NT2/D1 (cell line): Measurements from ENCODE around the gene CHRM1.
A peak's percentile ranks its signal among the peaks of the same experiment; 100 is the strongest.

Experiments
- DNase-seq: peaks from one replicate; pipeline ENCODE4 v3.0.0-alpha.2; 2011; ENCODE audit warnings: low read depth, low spot score
- H3K27me3 ChIP-seq: 2 replicates; pipeline ENCODE4 v1.6.0; 2011; ENCODE audit warnings: mild to moderate bottlenecking; ENCODE audit not compliant: insufficient read length, insufficient read depth
- H3K36me3 ChIP-seq: 2 replicates; pipeline ENCODE4 v1.6.1; 2011; ENCODE audit warnings: mild to moderate bottlenecking, low read length, mixed read lengths; ENCODE audit not compliant: insufficient read depth, insufficient read length
- H3K4me1 ChIP-seq: 2 replicates; pipeline ENCODE4 v1.5.1; 2011; ENCODE audit not compliant: insufficient read depth, insufficient read length
- H3K4me3 ChIP-seq: 2 replicates; pipeline ENCODE4 v1.5.1; 2011; ENCODE audit warnings: low read depth; ENCODE audit not compliant: insufficient read length
- H3K9ac ChIP-seq: 2 replicates; pipeline ENCODE4 v1.6.0; 2011; ENCODE audit warnings: low read depth; ENCODE audit not compliant: insufficient read length
- H3K9me3 ChIP-seq: 2 replicates; pipeline ENCODE4 v1.5.1; 2011; ENCODE audit warnings: mild to moderate bottlenecking, low read length; ENCODE audit not compliant: insufficient read depth
- SUZ12 ChIP-seq: IDR thresholded peaks from 2 replicates; pipeline ENCODE4 v1.6.1; 2011; ENCODE audit not compliant: insufficient read length, insufficient read depth; ENCODE audit errors: extremely low read depth
- YY1 ChIP-seq: IDR thresholded peaks from 2 replicates; pipeline ENCODE4 v1.6.1; 2011; ENCODE audit not compliant: insufficient read length, insufficient read depth
- ZNF274 ChIP-seq: IDR thresholded peaks from 2 replicates; pipeline ENCODE4 v1.6.1; 2011; ENCODE audit warnings: mild to moderate bottlenecking, low read depth, low read length

CHRM1 gene

DNA sequence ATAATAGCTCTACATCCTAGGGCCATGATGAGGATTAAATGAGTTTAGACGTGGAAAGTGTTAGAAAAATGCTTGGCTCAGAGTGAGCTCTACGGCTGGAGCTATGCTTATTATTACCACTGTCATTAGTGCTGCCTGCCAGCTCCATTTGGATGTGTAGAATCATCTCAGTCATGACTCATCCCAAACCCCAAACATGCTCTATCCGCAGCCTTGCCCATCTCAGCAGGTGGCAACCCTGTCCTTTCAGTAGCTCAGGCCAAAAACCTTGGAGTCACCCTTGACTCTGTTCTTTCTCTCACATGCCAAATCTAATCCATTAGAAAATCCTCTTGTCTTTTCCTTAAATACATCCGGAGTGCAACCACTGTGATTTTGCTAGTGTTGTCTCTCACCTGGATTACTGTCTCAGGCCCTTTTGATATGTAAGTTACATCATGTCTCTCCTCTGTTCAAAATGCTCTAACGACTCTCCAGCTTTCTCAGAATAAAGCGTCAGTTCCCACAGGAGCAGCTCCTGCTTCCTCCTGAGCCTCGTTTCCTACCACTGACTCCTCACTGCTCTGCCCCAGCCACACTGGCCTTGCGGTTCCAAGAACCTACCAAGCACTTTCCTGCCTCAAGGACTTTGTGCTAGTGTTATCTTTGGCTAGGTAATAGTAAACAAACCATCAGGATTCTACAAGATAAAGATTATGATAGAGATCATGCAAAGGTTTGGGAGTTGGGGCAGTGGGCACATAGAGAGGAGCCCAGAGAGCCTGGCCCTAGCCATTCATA is 10.5 kb upstream of the CHRM1 start:
- peak; percentile 50 for DNase-seq
- H3K27me3 ChIP-seq, result peaks cover 23% of the 10 kb centered on the region
- no peaks in the 10 kb centered on the region for H3K36me3 ChIP-seq
- no peak overlapping the region for H3K4me3 ChIP-seq
- no peak for TF ChIP-seq SUZ12
- no peak for TF ChIP-seq YY1
- no peak for TF ChIP-seq ZNF274
- 0 out of 2 replicates have a peak, but pooled peaks cover 3% of the 10 kb centered on the region for H3K9me3 ChIP-seq
- peaks cover 27% of the 10 kb centered on the region for H3K4me1 ChIP-seq
- no peak overlapping the region for H3K9ac ChIP-seq

GRCh38 chr11:62930666-62931065 is 9.5 kb upstream of the CHRM1 start:
- TF ChIP-seq SUZ12 (no peak), YY1 (no peak), ZNF274 (no peak)
- no peak overlapping the region for H3K4me3 ChIP-seq
- H3K36me3 ChIP-seq, result no peaks in the 10 kb centered on the region
- H3K9me3 ChIP-seq, result no peaks in the 10 kb centered on the region
- DNase-seq, result no peak
- no peak overlapping the region for H3K9ac ChIP-seq
- peaks cover 33% of the 10 kb centered on the region for H3K27me3 ChIP-seq
- H3K4me1 ChIP-seq, result peaks cover 32% of the 10 kb centered on the region

DNA sequence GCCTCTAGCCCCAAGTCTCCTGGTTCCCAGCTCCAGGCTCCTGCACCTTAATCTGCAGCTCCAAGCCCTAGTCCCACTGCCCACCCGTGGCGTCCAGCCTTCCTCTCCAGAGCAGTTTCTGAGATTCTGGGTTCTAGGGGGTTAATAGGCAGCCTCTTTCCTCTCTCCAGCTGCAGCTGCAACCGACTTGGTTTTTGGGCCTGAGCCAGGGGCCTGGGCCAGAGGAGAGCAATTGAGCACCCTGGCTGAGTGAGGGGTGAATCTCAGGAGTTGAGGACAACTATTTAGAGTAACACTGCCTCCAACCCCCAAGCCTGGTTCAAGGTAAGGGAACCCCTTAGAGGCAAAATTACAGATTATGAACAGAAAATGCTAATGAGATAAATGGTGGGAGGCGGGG is 9.0 kb upstream of the CHRM1 start:
- H3K36me3 ChIP-seq, result no peaks in the 10 kb centered on the region
- H3K4me3 ChIP-seq, result no peak overlapping the region
- H3K9ac ChIP-seq, result no peak overlapping the region
- no peak for DNase-seq
- peaks cover 32% of the 10 kb centered on the region for H3K4me1 ChIP-seq
- no peaks in the 10 kb centered on the region for H3K9me3 ChIP-seq
- TF ChIP-seq ZNF274 (no peak), SUZ12 (no peak), YY1 (no peak)
- peaks cover 37% of the 10 kb centered on the region for H3K27me3 ChIP-seq

DNA sequence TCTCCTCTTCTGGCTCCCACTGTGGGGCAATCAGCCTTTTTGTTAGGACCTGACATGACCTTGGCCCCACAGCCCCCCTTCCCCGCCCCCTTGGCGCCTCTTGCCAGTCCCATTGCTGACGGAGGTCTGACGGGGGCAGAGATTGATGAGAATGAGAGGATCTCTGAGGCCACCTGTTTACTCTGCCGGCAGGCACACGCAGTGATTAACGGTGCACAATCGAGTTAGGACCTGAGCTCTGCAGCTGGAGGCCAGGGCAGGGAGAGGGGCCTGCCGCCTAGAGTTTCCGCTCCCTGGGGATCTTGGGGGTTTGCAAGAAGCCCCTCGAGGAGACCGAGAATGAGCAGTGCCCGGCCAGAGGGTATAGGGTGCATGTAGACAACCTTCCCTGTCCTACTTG is 6.8 kb upstream of the CHRM1 start:
- peaks cover 25% of the 10 kb centered on the region for H3K4me1 ChIP-seq
- peaks cover 52% of the 10 kb centered on the region for H3K27me3 ChIP-seq
- H3K9me3 ChIP-seq, result no peaks in the 10 kb centered on the region
- H3K9ac ChIP-seq, result no peak overlapping the region
- TF ChIP-seq SUZ12, result no peak
- TF ChIP-seq YY1, result no peak
- TF ChIP-seq ZNF274, result no peak
- no peak overlapping the region for H3K4me3 ChIP-seq
- no peaks in the 10 kb centered on the region for H3K36me3 ChIP-seq
- no peak for DNase-seq

DNA sequence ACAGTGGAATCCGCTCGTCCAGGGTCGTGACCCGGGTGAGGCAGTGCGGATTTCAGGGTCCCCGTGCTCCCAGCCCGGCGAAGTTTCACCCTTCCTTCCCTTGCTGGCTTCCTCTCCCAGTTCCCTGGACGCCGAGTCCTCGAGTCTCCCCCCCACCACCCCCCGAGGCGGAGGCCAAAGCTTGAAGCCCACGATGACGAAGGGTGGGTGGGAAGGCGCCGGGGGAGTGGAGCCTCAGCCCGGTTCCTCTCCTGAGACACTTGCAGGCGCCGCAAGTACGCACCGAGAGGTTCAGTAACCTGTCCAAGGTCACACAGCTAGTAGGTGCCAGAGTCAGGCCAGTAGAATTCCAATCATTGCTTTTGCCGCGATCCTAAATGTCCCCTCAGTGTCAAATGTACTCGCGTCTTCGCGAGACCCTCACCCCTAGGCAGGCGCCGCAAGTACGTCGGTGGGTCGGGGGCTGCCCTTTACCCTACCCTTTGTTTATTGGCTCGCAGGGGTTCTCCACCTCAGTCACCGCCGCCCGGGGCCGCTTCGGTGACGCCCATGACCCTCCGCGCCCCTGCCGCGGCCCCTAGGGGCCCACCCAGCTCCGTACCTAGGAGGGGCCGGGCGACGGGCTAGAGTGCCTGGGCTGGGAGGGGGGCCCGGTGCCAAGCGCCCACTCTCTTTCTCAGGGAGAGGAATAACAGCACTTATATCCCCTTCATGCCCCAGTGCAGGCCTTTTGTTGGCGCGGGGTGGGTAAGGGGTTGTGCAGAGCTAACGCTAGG is 5.7 kb upstream of the CHRM1 start:
- no peaks in the 10 kb centered on the region for H3K9me3 ChIP-seq
- TF ChIP-seq ZNF274 (no peak), YY1 (no peak), SUZ12 (no peak)
- H3K4me1 ChIP-seq, result peaks cover 28% of the 10 kb centered on the region
- DNase-seq, result no peak
- no peaks in the 10 kb centered on the region for H3K36me3 ChIP-seq
- H3K27me3 ChIP-seq, result peaks cover 62% of the 10 kb centered on the region
- peak overlapping the region; percentile 64 for H3K4me3 ChIP-seq
- H3K9ac ChIP-seq, result peak overlapping the region; percentile 78

GRCh38 chr11:62925745-62926679 is 4.8 kb upstream of the CHRM1 start:
- TF ChIP-seq ZNF274, result no peak
- TF ChIP-seq SUZ12, result no peak
- no peak for TF ChIP-seq YY1
- Histone ChIP-seq H3K4me3 (peak overlapping the region; percentile 64), H3K36me3 (no peaks in the 10 kb centered on the region), H3K27me3 (peaks cover 62% of the 10 kb centered on the region), H3K9ac (peak overlapping the region; percentile 78), H3K9me3 (no peaks in the 10 kb centered on the region), H3K4me1 (peaks cover 30% of the 10 kb centered on the region)
- DNase-seq, result no peak

- H3K9ac ChIP-seq, result peak overlapping the region; percentile 78
- H3K36me3 ChIP-seq, result no peaks in the 10 kb centered on the region
- H3K27me3 ChIP-seq, result peaks cover 62% of the 10 kb centered on the region
- H3K4me3 ChIP-seq, result peak overlapping the region; percentile 64
- H3K9me3 ChIP-seq, result no peaks in the 10 kb centered on the region
- TF ChIP-seq YY1 (no peak), SUZ12 (no peak), ZNF274 (no peak)
- H3K4me1 ChIP-seq, result peaks cover 29% of the 10 kb centered on the region
- DNase-seq, result no peak
These were observed 4.1 kb upstream of the CHRM1 start for GRCh38 chr11:62925308-62925707.
